RWPE2 (cell line): Measurements from ENCODE around the gene TSC22D3.

Experiments used
- ATAC-seq: fragments of 200-7000 bp; cut with Tn5 transposase; 3 replicates; pipeline ENCODE4 v1.9.1; 2021; ENCODE audit warnings: low read depth
- DNase-seq: peaks from one replicate; pipeline ENCODE4 v3.0.0-alpha.2; 2020; ENCODE audit warnings: low spot score
- H3K27ac ChIP-seq: fragments of 450-650 bp; 2 replicates; pipeline ENCODE4 v1.5.1; 2017; ENCODE audit warnings: mild to moderate bottlenecking; ENCODE audit not compliant: poor library complexity, severe bottlenecking
- H3K27me3 ChIP-seq: fragments of 250-450 bp; sonication (Bioruptor Pico); 2 replicates; pipeline ENCODE4 v1.5.1; 2021; ENCODE audit warnings: mild to moderate bottlenecking, moderate library complexity; ENCODE audit not compliant: insufficient read depth, poor library complexity, severe bottlenecking
- H3K36me3 ChIP-seq: fragments of 250-450 bp; sonication (Bioruptor Pico); 2 replicates; pipeline ENCODE4 v1.5.1; 2020; ENCODE audit warnings: low read depth, mild to moderate bottlenecking, moderate library complexity
- H3K4me1 ChIP-seq: fragments of 250-450 bp; sonication (Bioruptor Pico); 2 replicates; pipeline ENCODE4 v1.5.1; 2021; ENCODE audit warnings: mild to moderate bottlenecking, moderate library complexity; ENCODE audit not compliant: insufficient read depth, poor library complexity, severe bottlenecking
- H3K4me3 ChIP-seq: fragments of 250-450 bp; sonication (Bioruptor Pico); 2 replicates; pipeline ENCODE4 v1.5.1; 2021; ENCODE audit warnings: mild to moderate bottlenecking, moderate library complexity; ENCODE audit not compliant: severe bottlenecking
- H3K9me3 ChIP-seq: fragments of 250-450 bp; sonication (Bioruptor Pico); 2 replicates; pipeline ENCODE4 v1.5.1; 2021; ENCODE audit warnings: mild to moderate bottlenecking, moderate library complexity; ENCODE audit not compliant: severe bottlenecking
- CTCF ChIP-seq: fragments of 450-650 bp; IDR thresholded peaks from one replicate; pipeline ENCODE4 v1.5.1; 2017; ENCODE audit warnings: mild to moderate bottlenecking, moderate library complexity; ENCODE audit not compliant: poor library complexity, severe bottlenecking

Gene TSC22D3

GRCh38 chrX:107677909-107678308, 97.7 kb downstream of the TSC22D3 start:
- Histone ChIP-seq H3K9me3 (no peaks in the 10 kb centered on the region), H3K4me1 (peaks cover 34% of the 10 kb centered on the region), H3K36me3 (no peaks in the 10 kb centered on the region), H3K4me3 (no peak overlapping the region), H3K27ac (peak overlapping the region; percentile 93), H3K27me3 (no peaks in the 10 kb centered on the region)
- TF ChIP-seq CTCF, result no peak
- DNase-seq (no peak), ATAC-seq (no peak)

GRCh38 chrX:107677501-107677901, 98.1 kb downstream of the TSC22D3 start:
- no peaks in the 10 kb centered on the region for H3K36me3 ChIP-seq
- TF ChIP-seq CTCF, result no peak
- peaks cover 34% of the 10 kb centered on the region for H3K4me1 ChIP-seq
- no peak for ATAC-seq
- peak overlapping the region; percentile 64 for H3K4me3 ChIP-seq
- peak overlapping the region; percentile 93 for H3K27ac ChIP-seq
- DNase-seq, result no peak
- no peaks in the 10 kb centered on the region for H3K9me3 ChIP-seq
- H3K27me3 ChIP-seq, result no peaks in the 10 kb centered on the region

DNA sequence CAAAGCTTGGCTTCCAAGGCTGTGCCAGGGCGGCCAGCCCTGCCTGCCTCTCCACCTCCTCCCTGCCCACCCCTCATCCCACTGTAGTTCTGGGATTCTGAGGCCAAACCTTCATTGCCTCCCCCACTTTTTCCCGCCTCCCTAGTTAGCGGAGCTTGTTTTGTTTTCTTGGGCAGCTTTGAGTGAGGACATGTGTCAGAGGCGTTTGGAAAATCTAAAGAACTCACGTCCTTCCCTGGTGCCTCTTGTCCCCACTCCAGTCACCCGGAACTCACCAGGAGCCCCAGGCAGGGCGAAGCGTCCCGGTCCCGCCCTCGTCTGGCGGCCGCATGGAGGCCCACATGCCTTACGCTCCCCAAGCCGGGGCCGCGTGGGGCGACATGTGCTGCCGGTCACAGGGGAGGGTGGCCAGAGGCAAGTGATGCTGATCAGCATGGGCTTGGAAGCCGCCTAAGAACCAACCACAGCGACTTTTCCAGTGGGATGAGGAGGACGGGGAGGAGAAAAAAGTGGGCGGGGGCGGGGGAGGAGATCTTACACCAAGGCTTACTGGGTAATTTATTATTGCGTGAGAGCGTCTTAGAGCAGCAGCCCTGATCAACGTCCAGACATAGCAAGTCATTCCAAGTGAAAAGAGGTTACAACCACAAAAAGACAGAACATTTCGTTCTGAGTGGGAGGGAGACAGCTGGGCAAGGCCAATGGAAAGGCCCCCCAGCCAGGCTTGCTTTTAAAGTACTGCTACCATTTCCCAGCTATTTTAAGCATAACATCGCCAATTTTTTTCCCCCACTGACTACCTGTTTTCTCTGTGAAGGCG, 98.8 kb downstream of the TSC22D3 start:
- Histone ChIP-seq H3K27ac (peak overlapping the region; percentile 93), H3K36me3 (no peaks in the 10 kb centered on the region), H3K4me3 (peak overlapping the region; percentile 64), H3K27me3 (no peaks in the 10 kb centered on the region), H3K4me1 (peaks cover 34% of the 10 kb centered on the region), H3K9me3 (no peaks in the 10 kb centered on the region)
- TF ChIP-seq CTCF, result no peak
- ATAC-seq (peak; percentile 63), DNase-seq (peak; percentile 84)

- no peak for DNase-seq
- Histone ChIP-seq H3K27ac (peak overlapping the region; percentile 93), H3K4me1 (peaks cover 34% of the 10 kb centered on the region), H3K36me3 (no peaks in the 10 kb centered on the region), H3K9me3 (no peaks in the 10 kb centered on the region), H3K4me3 (peak overlapping the region; percentile 64), H3K27me3 (no peaks in the 10 kb centered on the region)
- TF ChIP-seq CTCF, result no peak
- no peak for ATAC-seq
These were observed 99.6 kb downstream of the TSC22D3 start for GRCh38 chrX:107675823-107676555.

DNA sequence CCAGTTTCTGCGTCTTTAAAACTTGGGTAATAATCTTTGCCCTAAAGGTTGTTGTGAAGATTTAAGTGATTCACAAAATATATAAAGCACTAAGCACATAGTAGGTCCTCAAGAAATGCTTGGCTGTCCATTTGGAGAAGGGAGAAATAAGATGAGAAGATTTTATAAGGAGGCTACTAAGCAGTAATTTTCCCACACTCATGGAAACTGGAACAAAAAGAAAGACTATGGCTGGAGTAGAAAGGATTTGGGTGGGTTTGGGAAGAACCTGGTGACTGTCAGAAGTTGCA, 100.3 kb downstream of the TSC22D3 start:
- TF ChIP-seq CTCF, result no peak
- Histone ChIP-seq H3K36me3 (no peaks in the 10 kb centered on the region), H3K27me3 (no peaks in the 10 kb centered on the region), H3K9me3 (no peaks in the 10 kb centered on the region), H3K4me3 (peak overlapping the region; percentile 64), H3K27ac (peak overlapping the region; percentile 93), H3K4me1 (peaks cover 34% of the 10 kb centered on the region)
- DNase-seq, result no peak
- ATAC-seq, result no peak
